Prostate gland (tissue), 2 donors: ENCODE data around the gene MT3. TPM values are rescaled to one million over a fixed set of nuclear protein-coding genes. Genes with fewer than 3 reads are reported as not detected.
A peak's percentile ranks its signal among the peaks of the same experiment; 100 is the strongest.

ENCODE experiments used
- DNase-seq: peaks from one replicate; pipeline ENCODE4 v3.0.0-alpha.2; 2019; ENCODE audit warnings: low spot score
- H3K27ac ChIP-seq, 2 donors: fragments of 200-600 bp; sonication (generic); 2 replicates each; pipeline ENCODE4 v1.5.1; 2017 to 2019
- H3K27me3 ChIP-seq: fragments of 200-600 bp; sonication (generic); replicated peaks from 2 replicates; pipeline ENCODE4 v1.5.1; 2019; ENCODE audit not compliant: insufficient read depth
- H3K36me3 ChIP-seq, 2 donors: fragments of 200-600 bp; sonication (generic); 1 replicate in 1 of 2; 2 replicates in 1 of 2; pipeline versions ENCODE4 v1.5.1 to v1.8.1; 2017 to 2019
- H3K4me1 ChIP-seq: fragments of 200-600 bp; sonication (generic); replicated peaks from 2 replicates; pipeline ENCODE4 v1.5.1; 2019
- H3K4me3 ChIP-seq, 2 donors: fragments of 200-600 bp; sonication (generic); 2 replicates each; pipeline ENCODE4 v1.5.1; 2017 to 2019
- H3K9me3 ChIP-seq: fragments of 200-600 bp; sonication (generic); 2 replicates; pipeline ENCODE4 v1.5.1; 2017
- CTCF ChIP-seq, 4 experiments: fragments of 200-600 bp in 2 of 4; fragments of 450-650 bp in 2 of 4; sonication (generic) in 2 of 4; IDR thresholded peaks; 1 replicate in 3 of 4; 2 replicates in 1 of 4; pipeline ENCODE4 v1.5.1; 2016 to 2019; ENCODE audit warnings: antibody characterized with exemption in 4 of 4, mild to moderate bottlenecking in 2 of 4, moderate library complexity in 2 of 4
- POLR2A ChIP-seq: fragments of 450-650 bp; IDR thresholded peaks from one replicate; pipeline ENCODE4 v1.6.1; 2016; ENCODE audit warnings: antibody characterized with exemption, mild to moderate bottlenecking
- POLR2AphosphoS5 ChIP-seq: sonication (generic); formaldehyde crosslinking; IDR thresholded peaks from one replicate; pipeline ENCODE4 v1.6.1; 2017; ENCODE audit warnings: antibody characterized with exemption
- WGBS: methylation state at CpG from one replicate; pipeline ENCODE4 v1.1.5; 2018; 5-methylcytosine and 5-hydroxymethylcytosine counted together
- intact Hi-C: fragments of 100-400 bp; cut with DNase I; formaldehyde crosslinking; loops from one replicate; pipeline ENCODE4 v1.14.2; 2022
- total RNA-seq, 2 donors: library from RNA; depleted of rRNA; stranded (reverse); fragments of >200 nt; gene quantifications; one replicate each; pipeline ENCODE4 v1.1.0, GENCODE V29; 2016

Gene MT3
- total RNA-seq, 2 donors from 2014 or later, result 1.6 TPM; not detected in 1

DNA sequence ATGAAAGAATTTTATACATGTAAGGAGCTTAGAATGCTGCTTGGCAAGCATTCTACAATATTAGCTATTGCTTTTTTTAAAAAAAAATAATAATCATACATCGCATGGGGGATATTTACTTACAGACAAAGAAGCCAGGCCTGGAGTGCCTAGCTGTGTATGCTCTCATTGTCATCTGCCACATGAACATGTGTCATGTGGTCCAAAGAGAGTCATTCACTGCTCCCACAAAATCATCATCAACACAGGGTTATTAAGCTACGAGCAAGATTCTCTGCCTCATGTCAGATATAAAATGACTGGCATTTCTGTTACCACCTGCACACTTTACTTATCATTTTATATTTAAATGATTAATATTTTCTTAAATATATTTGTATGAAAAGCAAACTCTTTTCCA is 34.3 kb downstream of the MT3 start:
- TF ChIP-seq POLR2AphosphoS5 (no peak), POLR2A (no peak), CTCF (IDR thresholded peaks at IDR 0.05) (no peak)
- Histone ChIP-seq H3K9me3 (no peaks in the 10 kb centered on the region), H3K4me1 (no peaks in the 10 kb centered on the region), H3K36me3 (no peaks in the 10 kb centered on the region), H3K4me3 (no peak overlapping the region), H3K27ac (no peak overlapping the region), H3K27me3 (no peaks in the 10 kb centered on the region)
- intact Hi-C loops, result no loop called here
- DNase-seq, result no peak
- 89% methylated on average over 2 of the region's 2 CpGs for WGBS

DNA sequence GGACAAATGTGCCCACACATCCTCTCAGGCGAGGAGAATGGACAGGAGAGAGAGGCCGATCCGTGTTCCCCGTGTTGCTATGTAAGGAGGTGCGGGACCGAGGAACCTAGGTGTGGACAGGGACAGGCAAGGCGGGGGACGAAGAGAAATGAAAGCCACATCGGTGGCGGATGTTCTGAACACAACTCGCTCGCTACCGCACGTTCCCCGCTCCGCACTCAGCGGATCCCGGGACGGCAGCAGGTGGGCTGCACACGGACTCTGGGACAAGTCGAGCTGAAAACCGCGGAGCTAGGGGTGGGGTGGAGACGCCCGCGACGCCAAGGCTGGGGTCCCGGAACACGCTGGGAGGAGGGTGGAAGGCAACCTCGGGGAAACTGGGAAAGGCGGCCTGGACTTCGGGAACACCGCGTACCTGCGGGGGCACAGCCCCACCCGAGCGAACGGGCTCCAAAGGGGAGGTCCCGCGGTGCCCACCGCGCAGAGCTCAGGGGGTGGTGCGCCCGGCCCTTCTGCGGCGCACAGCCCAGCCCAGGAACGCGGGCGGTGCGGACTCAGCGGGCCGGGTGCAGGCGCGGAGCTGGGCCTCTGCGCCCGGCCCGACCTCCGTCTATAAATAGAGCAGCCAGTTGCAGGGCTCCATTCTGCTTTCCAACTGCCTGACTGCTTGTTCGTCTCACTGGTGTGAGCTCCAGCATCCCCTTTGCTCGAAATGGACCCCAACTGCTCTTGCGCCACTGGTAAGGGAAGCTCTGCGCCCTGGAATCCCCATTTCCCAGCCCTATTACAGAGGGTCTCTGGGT is 36.0 kb downstream of the MT3 start, which contains the start of gene MT1E:
TSS of gene MT1E (plus strand) at position 642 of the 803 bp plus-strand sequence. CDS start at position 713, 71 bp downstream.
- Histone ChIP-seq H3K4me1 (no peaks in the 10 kb centered on the region), H3K27me3 (no peaks in the 10 kb centered on the region), H3K36me3 (no peaks in the 10 kb centered on the region), H3K4me3 (peak within 1 kb of the TSS; percentile 31 to 54), H3K27ac (peak within 1 kb of the TSS; percentile 68 to 82), H3K9me3 (no peaks in the 10 kb centered on the region)
- TF ChIP-seq POLR2AphosphoS5 (peak; percentile 18), POLR2A (peak; percentile 39), CTCF (IDR thresholded peaks at IDR 0.05) (no peak)
- WGBS, result 11% methylated on average over 37 of the region's 62 CpGs
- intact Hi-C loops, result no loop called here
- peak; percentile 50 for DNase-seq

DNA sequence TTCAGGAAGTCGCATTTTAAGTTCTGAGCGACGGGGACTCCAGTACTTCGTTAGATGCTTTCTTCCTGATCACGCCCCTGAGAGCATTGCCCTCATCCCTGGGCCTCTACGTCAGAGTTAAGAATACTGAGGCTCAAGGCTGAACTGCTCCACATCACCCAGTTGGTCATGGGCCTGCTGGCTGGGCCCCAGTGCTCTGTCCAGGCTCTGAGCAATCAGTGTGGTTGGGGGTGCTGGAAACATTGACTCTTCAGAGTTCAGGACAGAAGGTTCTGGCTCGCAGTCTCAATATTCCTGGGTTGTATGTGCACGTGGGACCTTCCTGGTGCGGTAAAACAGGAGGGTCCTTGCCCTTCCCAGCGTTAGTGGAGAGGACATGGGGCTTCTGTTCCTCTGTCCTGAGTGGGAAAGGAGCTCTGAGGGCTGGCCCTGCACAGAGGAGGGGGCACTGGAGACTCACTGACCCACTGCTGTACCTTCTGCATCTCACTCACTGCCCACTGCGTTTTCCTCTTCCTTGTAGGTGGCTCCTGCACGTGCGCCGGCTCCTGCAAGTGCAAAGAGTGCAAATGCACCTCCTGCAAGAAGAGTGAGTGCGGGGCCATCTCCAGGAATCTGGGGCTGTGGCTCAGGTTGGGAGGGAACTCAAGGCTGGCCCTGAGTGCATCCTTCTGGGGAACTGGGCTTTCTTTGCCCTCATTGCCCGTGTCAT is 36.8 kb downstream of the MT3 start:
- no peak for DNase-seq
- TF ChIP-seq CTCF (IDR thresholded peaks at IDR 0.05) (no peak), POLR2A (no peak), POLR2AphosphoS5 (peak; percentile 16)
- Histone ChIP-seq H3K9me3 (no peaks in the 10 kb centered on the region), H3K4me1 (no peaks in the 10 kb centered on the region), H3K27ac (peak overlapping the region; percentile 68 to 82), H3K4me3 (peak overlapping the region; percentile 31 to 54), H3K36me3 (no peaks in the 10 kb centered on the region), H3K27me3 (no peaks in the 10 kb centered on the region)
- WGBS, result 37% methylated on average over 16 of the region's 16 CpGs
- intact Hi-C loops, result no loop called here

- Histone ChIP-seq H3K27ac (peak overlapping the region; percentile 42 to 82), H3K27me3 (no peaks in the 10 kb centered on the region), H3K4me1 (no peaks in the 10 kb centered on the region), H3K9me3 (no peaks in the 10 kb centered on the region), H3K4me3 (peak overlapping the region; percentile 31 to 54), H3K36me3 (no peaks in the 10 kb centered on the region)
- 56% methylated on average over 7 of the region's 7 CpGs for WGBS
- intact Hi-C loops, result no loop called here
- no peak for TF ChIP-seq POLR2A
- no peak for TF ChIP-seq POLR2AphosphoS5
- TF ChIP-seq CTCF (IDR thresholded peaks at IDR 0.05), result no peak
- DNase-seq, result no peak
Measured at GRCh38 chr16:56626685-56627084, 37.4 kb downstream of the MT3 start.
